Keratinocyte (primary cell): Measurements from ENCODE around the gene OTOGL. TPM values are rescaled to one million over a fixed set of nuclear protein-coding genes. Genes with fewer than 3 reads are reported as not detected.

Experiments
- DNase-seq: peaks from one replicate; pipeline ENCODE4 v3.0.0-alpha.2; 2011; ENCODE audit warnings: low read depth, missing footprints, low spot score
- FAIRE-seq: peaks from 2 replicates; lab custom pipeline; 2011; peaks lifted over from hg19 to GRCh38; lab: Jason Lieb, UNC
- H2AFZ ChIP-seq: 2 replicates; pipeline ENCODE4 v1.6.0; 2012; ENCODE audit warnings: low read length, control low read depth, inconsistent platforms; ENCODE audit not compliant: control insufficient read depth
- H3K27ac ChIP-seq: 2 replicates; pipeline ENCODE4 v1.5.1; 2011; ENCODE audit warnings: low read length; ENCODE audit not compliant: control insufficient read depth, insufficient read depth
- H3K27me3 ChIP-seq: 3 replicates; pipeline ENCODE4 v1.6.0; 2011; ENCODE audit warnings: low read length; ENCODE audit not compliant: control insufficient read depth, insufficient read depth; ENCODE audit errors: extremely low read depth
- H3K36me3 ChIP-seq, 2 experiments: 2 replicates in 1 of 2; 3 replicates in 1 of 2; pipeline ENCODE4 v1.5.1; 2011; ENCODE audit warnings: low read length in 2 of 2, mild to moderate bottlenecking in 1 of 2; ENCODE audit not compliant: control insufficient read depth in 2 of 2, insufficient read depth in 2 of 2; ENCODE audit errors: extremely low read depth in 1 of 2
- H3K4me1 ChIP-seq: 3 replicates; pipeline ENCODE4 v1.5.1; 2011; ENCODE audit warnings: low read length; ENCODE audit not compliant: control insufficient read depth, insufficient read depth; ENCODE audit errors: extremely low read depth
- H3K4me2 ChIP-seq: 3 replicates; pipeline ENCODE4 v1.6.0; 2011; ENCODE audit warnings: low read depth, low read length; ENCODE audit not compliant: control insufficient read depth, insufficient read depth; ENCODE audit errors: extremely low read depth
- H3K4me3 ChIP-seq, 3 experiments: fragments of 200-600 bp in 1 of 3; sonication (generic) in 1 of 3; 2 replicates in 2 of 3; 3 replicates in 1 of 3; pipeline ENCODE4 v1.5.1; 2011 to 2016; ENCODE audit warnings: low read length in 3 of 3, mild to moderate bottlenecking in 3 of 3, control low read depth in 2 of 3, inconsistent platforms in 1 of 3, low read depth in 1 of 3, mixed read lengths in 1 of 3, mixed run types in 1 of 3, moderate library complexity in 1 of 3; ENCODE audit not compliant: control insufficient read depth in 2 of 3, insufficient read depth in 2 of 3; ENCODE audit errors: extremely low read depth in 1 of 3
- H3K79me2 ChIP-seq: 2 replicates; pipeline ENCODE4 v1.6.0; 2012; ENCODE audit warnings: low read length; ENCODE audit not compliant: control insufficient read depth, insufficient read depth
- H3K9ac ChIP-seq: 3 replicates; pipeline ENCODE4 v1.6.0; 2011; ENCODE audit warnings: low read length; ENCODE audit not compliant: control insufficient read depth, insufficient read depth; ENCODE audit errors: extremely low read depth
- H3K9me1 ChIP-seq: 3 replicates; pipeline ENCODE4 v1.6.0; 2011; ENCODE audit warnings: low read length; ENCODE audit not compliant: control insufficient read depth, insufficient read depth; ENCODE audit errors: extremely low read depth
- H3K9me3 ChIP-seq: 2 replicates; pipeline ENCODE4 v1.5.1; 2012; ENCODE audit warnings: low read depth, low read length; ENCODE audit not compliant: control insufficient read depth
- H4K20me1 ChIP-seq: 3 replicates; pipeline ENCODE4 v1.6.0; 2011; ENCODE audit warnings: low read length; ENCODE audit not compliant: control insufficient read depth, insufficient read depth; ENCODE audit errors: extremely low read depth
- CTCF ChIP-seq, 3 experiments: IDR thresholded peaks in 1 of 3; conservative IDR thresholded peaks in 1 of 3; optimal IDR thresholded peaks in 1 of 3; 2 replicates in 2 of 3; 3 replicates in 1 of 3; pipeline versions ENCODE3 to v1.5.1; 2011; ENCODE audit warnings: low read length in 3 of 3, mild to moderate bottlenecking in 3 of 3, moderate library complexity in 2 of 3, control low read depth in 1 of 3, inconsistent platforms in 1 of 3; ENCODE audit not compliant: insufficient read depth in 2 of 3; ENCODE audit errors: extremely low read depth in 1 of 3
- EZH2 ChIP-seq: IDR thresholded peaks from one replicate; pipeline ENCODE4 v1.6.1; 2012; ENCODE audit warnings: inconsistent platforms, mild to moderate bottlenecking, low read length, moderate library complexity
- dilution Hi-C: fragments of 300-500 bp; cut with MboI; formaldehyde crosslinking; loops from one replicate; pipeline ENCODE4 v1.7.0; 2020; ENCODE audit warnings: low sequenced_read_pairs; ENCODE audit not compliant: extremely low pct_ligation_motif_present
- polyA plus RNA-seq, 5 experiments: library from polyadenylated mRNA; depleted of rRNA in 3 of 5; stranded (reverse) in 3 of 5; stranded (forward) in 1 of 5; unstranded in 1 of 5; fragments of >200 nt; gene quantifications; 1 replicate in 1 of 5; 2 replicates in 3 of 5; 3 replicates in 1 of 5; pipeline versions ENCODE4 v1.2.1 to v1.2.3, GENCODE V29; 2011 to 2012; ENCODE audit warnings: missing spikeins in 2 of 5, low read depth in 1 of 5, low replicate concordance in 1 of 5

OTOGL gene
- polyA plus RNA-seq, 1 donor (not counting 4 experiments of a cell fraction or from before 2014, with no cell fraction given) = 0.08 TPM

DNA sequence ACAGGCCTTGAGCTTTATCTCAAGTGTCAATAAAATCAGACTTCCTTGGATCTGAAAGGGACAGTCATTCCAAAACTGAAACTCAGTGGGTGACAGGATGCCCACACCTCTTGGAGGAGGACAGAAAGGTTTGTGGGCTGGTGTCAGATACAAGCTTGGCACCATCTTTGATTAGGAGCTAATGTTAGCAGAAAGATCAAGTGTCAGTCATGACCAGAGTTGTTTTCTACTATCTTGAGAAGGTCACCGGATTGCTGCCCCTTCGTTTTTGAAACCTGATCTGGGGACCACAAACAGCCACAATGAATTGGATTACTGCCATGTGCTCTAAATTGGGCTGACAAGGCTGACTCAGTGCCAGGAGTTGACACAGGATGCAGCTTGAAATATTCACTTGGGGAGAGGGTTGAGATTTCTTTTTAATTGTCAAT lies 88.3 kb downstream of the OTOGL start:
- H3K4me2 ChIP-seq = no peak overlapping the region

DNA sequence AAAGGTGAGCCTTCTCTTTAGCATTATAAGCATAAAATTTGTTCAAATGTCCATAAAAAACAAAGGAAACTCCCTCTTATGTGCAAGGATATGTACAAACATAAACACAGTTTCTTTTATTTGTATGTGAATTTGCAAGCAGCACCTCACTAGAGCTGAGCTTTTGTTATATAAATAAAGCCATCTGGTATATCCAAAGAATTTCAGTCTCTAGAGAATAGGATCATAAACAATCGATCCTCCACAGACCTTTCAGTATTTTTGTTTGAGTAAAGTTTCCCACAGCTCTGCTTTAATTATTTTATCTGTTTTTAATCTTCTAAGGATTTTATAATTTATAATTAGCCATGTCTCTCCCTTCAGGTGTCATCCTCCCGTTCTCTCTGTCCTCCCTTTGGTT lies 89.2 kb downstream of the OTOGL start:
- no peak overlapping the region for H3K4me3 ChIP-seq
- no peak for TF ChIP-seq CTCF (optimal IDR thresholded peaks at IDR 0.05 in 1 of 3, IDR thresholded peaks at IDR 0.05 in 1 of 3, conservative IDR thresholded peaks at IDR 0.05 in 1 of 3; ENCODE audit: extremely low read depth in 1 of 3, insufficient read depth in 2 of 3, low read length in 3 of 3)
- no peak for TF ChIP-seq EZH2
- no peak overlapping the region for H3K9ac ChIP-seq
- H3K4me2 ChIP-seq = no peak overlapping the region
- DNase-seq (no peak), FAIRE-seq (no peak)
- H3K36me3 ChIP-seq = no peaks in the 10 kb centered on the region
- H3K4me1 ChIP-seq = peaks cover 13% of the 10 kb centered on the region
- H2AFZ ChIP-seq = no peak overlapping the region
- H4K20me1 ChIP-seq = no peaks in the 10 kb centered on the region
- dilution Hi-C loops = no loop called here
- no peaks in the 10 kb centered on the region for H3K9me1 ChIP-seq
- no peaks in the 10 kb centered on the region for H3K9me3 ChIP-seq
- H3K27ac ChIP-seq = no peak overlapping the region
- H3K27me3 ChIP-seq = no peaks in the 10 kb centered on the region
- H3K79me2 ChIP-seq = no peaks in the 10 kb centered on the region

More for the DNA sequence above, 88.3 kb downstream of the OTOGL start:
- peaks cover 13% of the 10 kb centered on the region for H3K4me1 ChIP-seq
- H3K27me3 ChIP-seq = no peaks in the 10 kb centered on the region
- FAIRE-seq (no peak), DNase-seq (no peak)
- H2AFZ ChIP-seq = no peak overlapping the region
- no peak for TF ChIP-seq CTCF (optimal IDR thresholded peaks at IDR 0.05 in 1 of 3, IDR thresholded peaks at IDR 0.05 in 1 of 3, conservative IDR thresholded peaks at IDR 0.05 in 1 of 3; ENCODE audit: extremely low read depth in 1 of 3, insufficient read depth in 2 of 3, low read length in 3 of 3)
- no peak for TF ChIP-seq EZH2
- H3K4me3 ChIP-seq = no peak overlapping the region
- H4K20me1 ChIP-seq = no peaks in the 10 kb centered on the region
- H3K79me2 ChIP-seq = no peaks in the 10 kb centered on the region
- H3K9ac ChIP-seq = no peak overlapping the region
- no peaks in the 10 kb centered on the region for H3K9me1 ChIP-seq
- H3K27ac ChIP-seq = no peak overlapping the region
- no peaks in the 10 kb centered on the region for H3K36me3 ChIP-seq
- no peaks in the 10 kb centered on the region for H3K9me3 ChIP-seq
- dilution Hi-C loops = no loop called here
